Measurements from ENCODE around the gene ZNF22. TPM values are rescaled to one million over a fixed set of nuclear protein-coding genes. Genes with fewer than 3 reads are reported as not detected.

Gene ZNF22
- total RNA-seq, 1 experiment from 2014 or later = 13.5 TPM

- Histone ChIP-seq H3K4me2 (ENCODE audit: low read length) (no peak overlapping the region), H3K27me3 (ENCODE audit: insufficient read depth, low read length) (no peaks in the 10 kb centered on the region), H3K4me3 (replicated peaks in 1 of 2; ENCODE audit: low read depth in 1 of 2, low read length in 2 of 2) (no peak overlapping the region), H3K9ac (ENCODE audit: low read length) (no peak overlapping the region), H3K9me2 (ENCODE audit: insufficient read depth) (no peaks in the 10 kb centered on the region), H3K9me3 (ENCODE audit: control insufficient read depth in 1 of 2, insufficient read depth in 1 of 2, low read depth in 1 of 2, low read length in 2 of 2) (no peaks in the 10 kb centered on the region), H3K36me3 (ENCODE audit: control insufficient read depth in 1 of 2, insufficient read depth in 2 of 2, low read length in 2 of 2) (no peaks in the 10 kb centered on the region), H4K20me1 (ENCODE audit: insufficient read depth) (no peaks in the 10 kb centered on the region), H3K4me1 (ENCODE audit: control insufficient read depth in 1 of 2, insufficient read depth in 2 of 2, low read length in 2 of 2) (peaks cover 3 to 25% of the 10 kb centered on the region in 2 experiments; a peak in 3 of 4 replicates), H3K79me2 (ENCODE audit: insufficient read depth, low read length) (no peaks in the 10 kb centered on the region), H2AFZ (ENCODE audit: low read depth, low read length, poor library complexity, severe bottlenecking) (no peak overlapping the region), H3K27ac (ENCODE audit: low read depth, low read length) (no peak overlapping the region)
- intact Hi-C loops (cut with micrococcal nuclease) = no loop called here
- TF ChIP-seq CTCF (IDR thresholded peaks at IDR 0.05 in 2 of 3, conservative IDR thresholded peaks at IDR 0.05 in 1 of 3; ENCODE audit: borderline replicate concordance in 1 of 3, insufficient read depth in 1 of 3, low read depth in 2 of 3, low read length in 2 of 3) (peak in 2 of 3 experiments; percentile 37 to 42; a peak in 4 of 6 replicates), EZH2phosphoT487 (IDR thresholded peaks at IDR 0.05; ENCODE audit: borderline replicate concordance) (no peak)
- POLR2A ChIA-PET = interaction anchor here (3.2 kb wide), 1 partner anchor 15 kb away, joined by 11 read pairs; the partner anchor contains the start of gene DEPP1
- CTCF ChIA-PET = interaction anchor here (1.0 kb wide), 1 partner anchor 13 kb away, joined by 3 read pairs; no protein-coding TSS in a partner anchor
- ATAC-seq (no peak), DNase-seq (ENCODE audit: low read depth, low spot score) (no peak)
- BruUV-seq (replicated peaks) = no TSS peak
- RAD21 ChIA-PET (ENCODE audit: low non-redundant PET in 1 of 2, low total read pairs in 2 of 2, uncharacterized antibody in 2 of 2, unreplicated experiment in 2 of 2) = no interaction called here
Observed at GRCh38 chr10:44962870-44963738, 37.6 kb upstream of the ZNF22 start.
